NCI-H1092 treated with DMSO at 0.1 percent for 48 hours (cell line): ENCODE data around the gene KCNH2.

ENCODE experiments used
- DNase-seq: peaks from one replicate; lab custom pipeline; 2025; lab: John Stamatoyannopoulos, UW

KCNH2 gene

DNA sequence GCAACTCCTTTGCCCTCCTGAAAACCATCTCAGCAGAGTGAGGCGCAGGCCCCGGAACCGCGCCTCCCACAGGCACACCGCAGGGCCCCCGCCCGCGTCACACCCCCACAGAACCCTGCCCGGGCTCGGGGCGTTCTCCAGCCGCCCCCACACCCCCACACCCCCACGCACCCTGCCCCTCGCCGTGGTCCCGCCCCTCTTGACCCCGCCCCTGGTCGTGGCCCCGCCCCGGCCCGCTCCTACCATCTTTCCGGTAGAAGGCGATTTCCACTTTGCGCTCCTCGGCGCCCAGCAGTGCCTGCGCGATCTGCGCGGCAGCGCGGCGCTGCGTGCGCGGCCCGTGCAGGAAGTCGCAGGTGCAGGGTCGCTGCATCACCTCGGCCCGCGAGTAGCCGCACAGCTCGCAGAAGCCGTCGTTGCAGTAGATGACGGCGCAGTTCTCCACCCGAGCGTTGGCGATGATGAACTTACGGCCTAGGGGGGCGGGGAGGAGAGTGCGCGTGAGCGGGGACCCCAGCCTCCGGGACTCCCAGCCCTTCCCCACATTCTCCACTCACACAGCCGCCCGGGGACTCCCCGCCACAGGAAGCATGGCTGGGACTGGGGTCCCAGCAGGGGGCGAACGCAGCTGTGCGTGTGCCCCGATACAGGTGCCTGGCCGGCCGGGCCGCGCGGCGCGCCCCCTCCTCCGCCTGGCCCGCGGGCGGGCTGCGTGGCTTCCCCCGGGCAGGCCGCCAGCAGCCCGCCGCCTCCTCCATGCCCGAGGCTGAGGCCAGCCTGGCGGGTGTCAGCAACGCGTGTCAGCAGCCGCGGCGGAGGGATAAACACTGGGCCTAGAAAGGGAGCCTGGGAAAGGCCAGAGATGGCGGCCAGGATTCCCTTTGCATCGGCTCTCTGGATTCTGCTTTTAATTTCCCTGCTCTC is 3.4 kb downstream of the KCNH2 start:
- peak; percentile 80 for DNase-seq

DNA sequence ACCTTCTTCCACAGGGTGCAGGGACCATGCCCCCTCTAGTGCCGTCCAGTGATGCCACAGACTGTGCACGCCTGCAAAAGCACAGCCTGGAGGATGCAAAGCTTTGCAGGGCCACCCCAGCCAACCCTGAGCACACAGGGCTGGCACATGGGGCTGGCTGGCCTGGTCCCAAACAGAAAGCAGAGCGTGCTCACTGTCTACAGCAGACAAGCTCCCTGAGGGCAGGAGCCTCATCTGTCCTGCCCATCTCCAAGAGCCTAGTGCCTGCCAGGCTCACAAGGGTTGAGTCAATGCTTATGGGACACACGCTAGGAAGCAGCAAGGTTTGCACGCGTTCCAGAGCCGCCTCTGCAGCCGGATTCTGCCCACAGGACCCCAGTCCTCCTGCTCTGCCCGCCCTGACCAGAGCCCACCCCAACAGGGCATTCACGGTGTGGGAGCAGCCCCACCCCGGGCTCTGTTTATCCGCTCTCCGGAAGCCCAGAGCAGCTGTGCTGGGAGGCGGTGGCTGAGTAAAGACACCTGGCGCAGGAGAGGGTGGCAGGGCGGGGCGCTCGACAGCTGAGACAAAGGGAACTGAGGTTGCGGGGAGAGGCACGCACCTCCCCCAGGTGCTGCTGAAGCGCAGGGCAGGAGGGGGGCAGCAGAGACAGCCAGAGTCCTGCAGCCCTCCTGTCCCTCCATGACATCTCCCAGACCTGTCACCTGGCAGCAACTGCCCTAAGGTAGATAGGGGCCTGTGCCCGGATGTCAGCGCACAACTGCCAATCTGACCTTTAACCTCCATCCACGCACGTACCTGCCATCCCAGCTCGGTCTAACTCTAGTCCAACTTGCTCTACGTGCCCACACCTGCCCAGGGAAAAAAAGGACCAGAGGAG is 4.3 kb downstream of the KCNH2 start:
- peak; percentile 38 for DNase-seq

DNA sequence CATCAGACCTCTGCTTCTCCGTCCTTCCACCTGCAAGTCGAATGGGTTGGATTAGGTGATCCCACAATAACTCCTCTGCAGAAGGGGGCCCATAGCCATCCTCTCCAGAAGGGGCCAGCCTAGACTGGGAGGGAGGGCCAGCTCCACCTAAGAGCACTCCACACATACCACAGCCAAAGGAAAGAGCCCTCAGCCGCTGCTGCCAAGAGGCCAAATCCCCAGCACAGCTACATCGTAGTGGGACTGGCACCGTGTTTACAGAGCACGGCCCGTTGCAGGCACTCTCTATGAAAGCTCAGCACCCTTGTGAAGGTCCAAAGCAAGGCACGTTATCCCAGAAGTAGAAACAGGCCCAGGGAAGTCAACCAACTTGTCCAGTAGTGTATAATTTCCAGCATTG is 5.4 kb downstream of the KCNH2 start:
- no peak for DNase-seq

DNA sequence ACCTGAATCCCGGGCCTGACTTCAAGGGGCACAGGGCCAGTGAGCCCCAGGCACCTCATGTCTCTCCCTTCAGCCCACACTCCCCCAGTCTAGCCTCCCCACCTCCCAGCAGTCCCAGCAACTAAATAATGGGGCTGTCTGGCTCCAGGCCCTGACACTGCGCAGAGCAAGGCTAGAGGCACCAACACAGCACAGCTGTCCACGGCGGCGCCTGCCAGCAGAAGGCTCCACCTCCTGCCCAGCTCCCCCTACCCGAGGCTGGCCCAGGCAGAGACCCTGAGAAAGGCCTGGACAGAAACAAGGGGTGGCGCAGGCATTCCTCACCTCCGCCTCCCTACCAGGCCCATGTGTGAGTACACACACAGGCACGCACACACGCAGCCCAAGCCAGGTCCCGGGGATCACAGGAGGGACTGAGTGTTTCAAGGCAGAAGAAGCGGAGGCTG is 6.1 kb downstream of the KCNH2 start:
- peak; percentile 89 for DNase-seq

DNA sequence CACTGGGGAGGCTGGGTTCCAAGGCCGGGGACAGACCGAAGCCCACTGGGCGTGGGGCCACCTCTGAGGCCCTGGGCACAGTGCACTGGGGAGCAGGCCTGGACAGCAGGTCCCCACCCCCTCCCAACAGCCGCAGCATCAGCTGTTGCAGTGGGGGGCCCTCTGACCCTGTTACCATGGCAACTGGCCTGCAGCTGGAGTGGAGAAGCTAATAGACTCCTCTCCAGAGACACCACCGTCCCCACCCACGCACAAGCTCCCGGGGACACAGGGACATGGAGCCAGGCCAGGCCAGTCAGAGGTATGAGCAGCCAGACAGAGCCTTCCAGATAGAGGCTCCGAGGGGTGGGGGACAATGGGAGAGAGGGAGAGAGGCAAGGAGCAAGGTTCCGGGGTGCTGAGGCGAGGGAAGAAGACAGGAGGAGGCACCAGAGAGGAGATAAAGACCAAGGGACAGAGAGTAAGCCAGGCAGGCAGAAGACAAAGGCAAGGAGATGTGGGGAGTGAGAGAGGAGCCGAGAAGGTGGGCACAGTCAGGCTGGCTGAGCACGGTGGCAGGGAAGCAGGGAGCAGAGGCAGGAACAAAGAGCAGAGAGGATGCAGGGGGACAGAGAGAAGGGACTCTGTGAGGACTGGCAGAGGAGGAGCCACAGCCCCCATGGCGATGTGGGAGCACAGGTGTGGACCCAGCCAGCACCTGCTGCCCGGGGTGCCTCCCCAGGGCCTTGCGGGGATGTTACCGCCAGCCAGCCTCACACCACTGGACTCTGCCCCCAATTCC is 6.7 kb downstream of the KCNH2 start:
- peak; percentile 80 for DNase-seq

DNA sequence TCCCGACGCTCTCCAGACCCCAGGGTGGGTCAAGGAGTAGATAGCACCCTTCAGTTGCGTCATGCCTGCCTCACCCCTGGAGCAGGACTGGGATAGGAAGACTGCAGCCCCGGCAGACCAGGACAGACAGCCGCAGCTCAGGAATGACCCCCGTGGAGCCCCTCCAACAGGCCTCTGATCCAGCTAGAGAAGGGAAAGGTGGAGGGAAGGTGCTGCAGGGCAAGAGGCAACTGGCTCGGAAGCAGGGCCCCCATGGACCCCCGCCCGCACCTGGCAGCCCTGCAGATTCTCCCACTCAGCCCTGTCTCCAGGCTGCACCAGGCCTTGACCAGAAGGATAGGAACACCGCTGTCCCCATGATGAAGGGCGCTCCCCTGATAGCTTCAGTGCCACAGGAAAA is 7.7 kb downstream of the KCNH2 start:
- no peak for DNase-seq

DNA sequence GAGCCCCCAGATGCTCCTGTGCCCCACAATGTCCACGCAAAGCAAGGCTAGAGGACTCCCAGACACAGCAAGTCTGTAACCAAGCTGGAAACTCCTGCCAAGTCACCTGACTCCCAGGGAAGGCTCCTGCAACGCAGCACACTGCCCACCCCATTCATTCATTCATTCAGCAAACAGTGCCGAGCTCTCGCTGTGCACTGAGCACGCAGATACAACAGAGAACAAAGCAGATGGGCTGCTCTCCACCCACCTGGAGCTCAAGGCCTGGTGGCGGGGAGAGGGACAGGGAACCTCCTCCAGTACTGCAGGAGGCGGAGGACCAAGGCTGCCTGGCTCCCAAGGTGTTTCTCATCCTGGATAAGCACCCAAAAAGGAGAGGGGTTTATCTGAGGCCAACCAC is 8.6 kb downstream of the KCNH2 start:
- peak; percentile 78 for DNase-seq

DNA sequence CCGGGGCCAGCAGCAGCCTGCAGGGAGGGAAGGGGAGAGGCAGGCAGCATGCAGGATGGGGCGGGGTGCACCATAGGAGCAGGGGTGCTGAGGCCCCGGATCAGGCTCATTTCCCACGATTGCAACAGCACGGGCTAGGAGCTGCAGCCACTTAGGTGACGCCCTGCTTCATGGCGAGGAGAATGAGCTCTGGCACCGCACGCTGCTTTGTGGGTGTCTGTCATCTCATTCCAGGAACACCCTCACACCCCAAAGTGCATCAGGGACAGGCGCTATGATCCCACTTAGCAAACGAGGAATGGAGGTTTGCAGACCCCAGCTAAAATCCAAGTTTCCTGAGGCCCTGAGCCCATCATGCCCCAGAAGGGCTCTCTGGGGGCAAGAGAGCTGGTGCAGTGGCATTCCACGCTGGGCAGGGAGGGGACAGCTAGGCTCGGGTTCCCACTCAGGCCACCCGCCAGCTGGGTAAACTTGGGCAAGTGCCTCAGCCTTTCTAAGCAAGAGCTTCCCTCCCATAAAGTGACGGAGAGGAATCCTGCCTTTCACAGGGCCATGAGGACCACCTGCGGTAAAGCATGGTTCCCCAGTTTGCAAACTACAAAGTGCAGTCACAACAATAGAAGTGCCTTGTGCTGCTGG is 9.3 kb downstream of the KCNH2 start:
- DNase-seq: peak; percentile 60

DNA sequence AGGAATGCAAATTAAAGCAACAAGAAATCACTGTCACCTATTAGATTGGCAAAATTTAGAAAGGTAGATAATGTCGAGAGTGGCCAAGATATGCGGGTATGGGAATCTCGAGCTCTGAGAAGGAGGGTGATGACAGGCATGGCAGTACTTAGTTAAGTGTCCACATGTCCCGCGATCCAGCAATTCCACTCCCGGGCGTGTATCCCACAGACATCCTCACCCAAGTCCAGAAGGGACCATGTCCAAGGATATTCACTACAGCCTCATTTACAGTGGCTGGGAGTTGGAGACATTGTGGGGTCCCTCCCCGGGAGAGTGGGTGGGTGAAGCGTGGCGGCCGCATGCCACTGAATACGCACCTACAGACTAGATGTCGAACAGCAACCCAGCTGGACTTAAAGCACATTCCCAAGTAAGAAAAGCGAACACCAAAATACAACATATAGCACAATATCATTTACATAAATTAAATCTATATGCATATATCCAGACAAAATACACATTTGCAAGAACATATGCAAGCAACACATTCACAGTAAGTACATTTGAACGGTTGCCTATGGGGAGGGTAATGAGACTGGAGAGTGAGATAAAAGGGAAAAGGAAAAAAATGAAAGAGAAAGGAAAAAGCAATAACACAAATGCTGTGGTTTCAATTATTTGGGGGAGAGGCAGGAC is 9.9 kb downstream of the KCNH2 start:
- DNase-seq: no peak

DNA sequence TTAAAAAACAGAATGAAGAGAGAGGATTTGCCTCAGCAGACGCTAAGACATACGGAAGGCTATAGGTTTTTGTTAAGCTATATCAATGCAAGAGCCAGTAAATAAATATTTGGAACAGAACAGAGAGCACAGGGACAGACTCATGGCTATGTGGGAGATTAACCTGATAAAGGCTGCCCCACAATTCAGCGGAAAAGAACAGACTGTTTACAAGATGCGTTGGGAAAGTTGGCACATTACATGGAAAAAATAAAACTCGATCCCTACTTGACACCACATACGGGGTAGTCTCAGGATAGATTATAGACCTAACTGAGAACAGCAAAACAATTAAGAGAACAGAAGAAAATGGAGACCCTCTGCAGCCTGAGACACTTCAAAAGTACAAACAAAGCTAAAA is 10.8 kb downstream of the KCNH2 start:
- peak; percentile 19 for DNase-seq

DNA sequence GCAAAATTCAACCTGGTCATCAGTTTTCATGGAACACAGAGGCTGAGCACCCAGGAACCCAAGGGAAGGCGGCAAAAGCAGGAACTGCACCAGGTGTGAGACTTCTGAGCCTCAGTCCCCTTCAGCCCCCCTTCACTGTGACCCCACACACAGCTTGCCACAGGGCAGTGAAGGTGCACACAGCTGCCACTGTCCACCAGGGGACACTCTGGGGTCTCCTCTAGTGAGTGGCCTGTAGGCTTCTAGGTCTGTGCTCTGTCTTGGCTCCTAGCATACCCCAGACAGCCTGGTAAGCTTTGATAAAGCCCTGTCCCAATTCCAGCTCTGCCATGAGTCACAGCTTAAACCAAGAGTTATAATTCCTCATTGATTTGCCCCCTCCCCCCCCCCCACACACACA is 12.1 kb downstream of the KCNH2 start:
- DNase-seq: no peak

DNA sequence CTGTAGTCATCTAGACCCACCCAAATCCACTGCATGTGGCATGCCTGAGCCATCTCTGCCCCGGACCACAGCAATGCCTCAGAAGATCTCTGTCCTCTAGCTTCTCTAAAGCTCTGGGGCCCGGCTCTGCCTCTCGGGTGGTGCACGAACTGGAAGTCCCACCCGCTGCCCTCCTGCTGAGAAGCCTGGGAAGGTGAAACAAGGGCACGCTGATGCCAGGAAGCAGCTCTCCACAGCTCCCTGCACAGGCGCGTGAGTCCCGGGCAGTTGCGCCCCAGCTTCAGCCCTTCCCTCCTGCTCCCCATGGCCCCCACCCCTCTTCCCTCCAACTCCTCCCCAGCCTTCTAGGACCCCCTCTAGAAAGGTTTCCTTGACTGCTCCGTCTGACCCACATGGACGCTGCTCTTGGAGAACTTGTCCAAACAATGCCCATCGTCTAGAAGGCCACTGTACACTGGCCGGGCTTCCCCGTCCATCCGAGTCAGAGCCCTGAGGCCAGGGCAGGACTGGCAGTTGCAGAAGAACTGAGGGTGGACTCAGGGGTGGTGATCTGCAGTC is 12.8 kb downstream of the KCNH2 start:
- DNase-seq: no peak

DNA sequence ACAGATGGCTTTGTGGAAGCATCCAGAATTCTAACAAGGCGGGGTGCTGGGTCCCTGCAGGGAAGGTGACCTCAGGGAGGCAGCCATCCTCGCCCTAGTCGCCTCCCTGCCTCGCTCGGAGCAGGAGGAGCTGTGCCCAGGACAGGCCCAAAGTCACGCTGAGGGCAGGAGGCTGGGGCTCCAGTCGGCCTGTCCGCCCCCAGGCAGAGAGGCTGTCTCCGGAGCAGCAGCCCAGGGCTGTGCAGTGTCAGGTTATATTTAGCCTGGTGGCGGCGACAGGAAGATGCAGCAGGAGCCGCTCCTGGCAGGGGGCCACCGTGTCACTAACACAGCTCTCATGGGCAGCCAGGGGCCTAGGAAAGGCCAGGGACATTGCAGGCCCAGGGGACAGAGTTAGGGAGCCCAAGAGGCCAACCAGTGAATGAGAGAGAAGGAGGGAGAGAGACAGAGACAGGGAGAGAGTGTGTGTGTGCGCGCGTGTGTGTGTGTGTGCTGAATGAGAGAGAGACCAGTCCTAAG is 13.5 kb downstream of the KCNH2 start:
- peak; percentile 22 for DNase-seq

DNA sequence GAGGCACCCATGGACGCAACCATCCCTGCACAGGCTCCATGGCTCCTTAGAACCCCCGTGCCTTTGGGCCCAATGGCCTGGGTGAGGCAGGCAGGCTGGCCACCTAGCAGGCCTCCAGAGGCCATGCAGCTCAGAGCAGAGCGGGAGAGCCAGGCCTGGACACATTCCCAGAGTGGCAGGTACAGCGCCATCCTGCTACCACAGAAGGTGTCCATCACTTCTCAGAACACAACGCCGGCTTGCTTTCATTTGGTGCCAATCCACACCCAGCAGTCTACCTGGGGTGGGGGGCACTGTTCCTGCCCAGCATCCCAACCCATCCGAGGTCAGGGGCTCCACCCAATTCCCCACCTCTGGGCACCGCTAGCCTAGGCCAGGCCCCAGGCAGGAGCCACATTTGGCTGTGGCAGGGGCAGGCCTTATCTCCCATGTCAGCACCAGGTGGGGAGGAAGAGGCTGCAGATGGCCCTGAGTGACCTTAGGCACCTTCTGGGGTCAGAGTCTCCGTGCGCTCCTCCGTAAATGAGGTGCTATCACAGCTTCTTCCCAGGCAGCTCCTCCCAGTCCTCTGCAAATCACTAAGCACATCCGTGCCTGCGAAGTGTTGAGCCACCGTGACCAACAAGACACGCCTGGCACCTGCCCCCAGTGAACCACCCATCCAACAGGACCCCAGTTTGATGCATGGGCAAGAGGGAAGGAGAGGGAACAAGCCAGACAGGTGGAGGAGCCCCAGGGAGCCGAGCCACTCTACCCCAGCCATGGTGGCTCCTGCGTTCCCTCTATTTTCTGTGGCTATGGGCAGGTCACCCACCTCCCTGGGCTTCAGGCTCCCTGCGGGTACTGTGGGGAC is 14.2 kb downstream of the KCNH2 start:
- no peak for DNase-seq

DNA sequence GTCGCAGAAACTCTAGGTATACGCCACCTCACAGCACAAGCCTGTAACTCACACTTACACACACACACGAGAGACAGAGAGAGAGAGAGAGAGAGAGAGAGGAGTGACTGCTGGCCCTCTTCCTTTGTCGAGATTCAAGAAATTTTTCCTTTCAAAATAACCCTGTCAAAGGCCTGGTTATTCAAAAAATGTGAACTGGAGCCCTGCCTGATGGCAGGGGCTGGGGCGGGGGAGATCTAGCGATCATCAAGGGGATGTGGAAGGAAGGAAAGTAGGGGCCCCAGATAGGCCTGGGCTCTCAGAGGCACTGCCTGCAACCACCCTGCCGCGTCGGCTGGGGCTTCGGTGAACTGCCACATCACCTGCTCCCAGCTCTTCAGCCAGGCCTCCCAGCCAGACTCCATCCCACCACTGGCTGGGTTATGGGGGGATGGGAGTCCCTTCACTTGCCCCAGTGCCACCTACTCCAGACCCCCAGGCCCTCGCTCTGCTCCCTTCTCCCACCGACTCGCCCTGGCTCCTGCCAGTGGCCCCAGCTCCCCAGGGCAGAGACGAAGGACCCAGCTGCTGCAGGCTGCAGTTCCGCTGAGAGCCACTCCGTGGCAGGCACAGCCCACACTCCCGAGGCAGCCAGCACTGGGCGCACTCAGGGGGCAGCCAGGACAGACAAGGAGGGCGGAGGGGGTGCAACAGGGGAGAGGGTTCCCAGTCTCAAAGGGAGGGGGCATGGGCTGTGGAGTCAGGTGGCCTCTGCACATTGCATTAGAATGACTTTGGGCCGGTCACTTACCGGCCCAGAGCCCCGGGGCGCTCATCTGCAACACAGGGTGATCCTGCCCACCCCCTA is 15.3 kb downstream of the KCNH2 start:
- DNase-seq: peak; percentile 19

DNA sequence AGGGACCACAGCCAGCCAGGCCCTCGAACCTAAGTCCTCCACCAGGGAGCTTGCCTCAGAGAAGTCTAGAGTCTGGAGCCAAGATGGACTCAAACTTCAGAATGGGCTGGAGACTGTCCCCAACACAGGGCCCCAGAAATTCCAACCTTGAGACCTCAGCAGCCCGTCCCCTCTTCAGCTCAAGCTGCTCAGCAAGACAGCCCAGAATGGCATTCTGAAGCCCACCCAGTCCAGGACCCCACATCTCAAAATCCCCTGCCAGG is 15.9 kb downstream of the KCNH2 start:
- DNase-seq: no peak

DNA sequence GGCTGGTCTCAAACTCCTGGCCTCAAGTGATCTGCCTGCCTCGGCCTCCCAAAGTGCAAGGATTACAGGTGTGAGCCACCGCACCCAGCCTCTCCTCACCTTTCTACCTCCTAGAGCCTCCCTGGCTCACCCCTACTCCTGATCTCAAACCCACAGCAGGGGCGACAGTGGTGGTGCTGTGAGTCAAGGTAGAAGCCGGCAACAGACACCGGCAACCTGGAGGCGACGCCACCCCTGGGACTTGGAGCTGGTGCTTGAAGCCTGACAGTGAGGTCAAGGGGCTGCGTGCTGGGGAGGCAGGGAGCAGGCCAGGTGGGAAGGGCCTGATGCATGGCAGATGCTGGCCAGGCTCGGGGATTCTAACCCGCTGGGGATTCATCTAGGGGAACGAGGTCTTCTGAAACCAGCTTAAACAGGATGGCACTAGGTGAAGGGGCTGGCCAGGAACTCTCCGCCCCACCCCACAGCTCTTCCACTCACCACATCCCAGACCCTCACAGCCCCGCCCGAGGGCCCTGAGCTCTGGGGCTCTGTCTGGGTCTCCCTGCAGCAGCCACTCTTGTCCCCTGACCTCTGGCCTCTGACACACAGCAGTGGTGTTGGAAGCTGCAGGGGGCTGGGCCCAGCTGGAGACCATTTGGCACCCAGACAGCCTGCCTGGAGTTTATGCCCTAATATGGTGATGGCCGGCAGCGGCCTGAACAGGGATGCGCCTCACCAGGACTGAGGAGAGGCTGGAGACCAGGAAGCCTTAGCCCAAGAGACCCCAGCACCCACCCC is 16.4 kb downstream of the KCNH2 start:
- DNase-seq: no peak
